NCI-H69 (cell line): Measurements from ENCODE around the gene PTPRN2.

Source experiments
- DNase-seq: peaks from one replicate; lab custom pipeline; 2025; lab: John Stamatoyannopoulos, UW

PTPRN2 gene

GRCh38 chr7:157538321-157538720 lies 1049.3 kb downstream of the PTPRN2 start:
- DNase-seq = no peak

GRCh38 chr7:157537056-157537455 lies 1050.6 kb downstream of the PTPRN2 start:
- DNase-seq = no peak

- no peak for DNase-seq
Measured at GRCh38 chr7:157532068-157532467, 1055.6 kb downstream of the PTPRN2 start.

GRCh38 chr7:157529768-157530560 lies 1057.7 kb downstream of the PTPRN2 start:
- DNase-seq = no peak

GRCh38 chr7:157528785-157529341 lies 1058.8 kb downstream of the PTPRN2 start:
- DNase-seq = no peak

- DNase-seq = no peak
Measured at GRCh38 chr7:157527686-157528085, 1059.9 kb downstream of the PTPRN2 start.

GRCh38 chr7:157526913-157527634 lies 1060.5 kb downstream of the PTPRN2 start:
- DNase-seq = no peak

- DNase-seq = no peak
Measured at GRCh38 chr7:157526005-157526912, 1061.4 kb downstream of the PTPRN2 start.

GRCh38 chr7:157525491-157525915 lies 1062.1 kb downstream of the PTPRN2 start:
- DNase-seq = no peak

- DNase-seq = no peak
Measured at GRCh38 chr7:157524731-157525130, 1062.9 kb downstream of the PTPRN2 start.

GRCh38 chr7:157523766-157524421 lies 1063.7 kb downstream of the PTPRN2 start:
- no peak for DNase-seq

- DNase-seq = no peak
Measured at GRCh38 chr7:157523371-157523765, 1064.3 kb downstream of the PTPRN2 start.

GRCh38 chr7:157522954-157523353 lies 1064.7 kb downstream of the PTPRN2 start:
- DNase-seq = no peak

GRCh38 chr7:157522189-157522588 lies 1065.4 kb downstream of the PTPRN2 start:
- no peak for DNase-seq

GRCh38 chr7:157521752-157522151 lies 1065.9 kb downstream of the PTPRN2 start:
- no peak for DNase-seq

- no peak for DNase-seq
Measured at GRCh38 chr7:157521061-157521731, 1066.4 kb downstream of the PTPRN2 start.

GRCh38 chr7:157520249-157520648 lies 1067.4 kb downstream of the PTPRN2 start:
- DNase-seq = no peak

GRCh38 chr7:157519798-157520244 lies 1067.8 kb downstream of the PTPRN2 start:
- no peak for DNase-seq

GRCh38 chr7:157519246-157519645 lies 1068.4 kb downstream of the PTPRN2 start:
- no peak for DNase-seq

- no peak for DNase-seq
Measured at GRCh38 chr7:157518514-157519175, 1069.0 kb downstream of the PTPRN2 start.
